GM12874 (cell line): ENCODE results near the gene ATP1A1.

Source experiments
- CTCF ChIP-seq: IDR thresholded peaks from 2 replicates; pipeline ENCODE4 v1.5.1; 2011; ENCODE audit warnings: low read depth, mild to moderate bottlenecking, control low read depth, low read length, moderate library complexity; ENCODE audit not compliant: insufficient read depth

Gene ATP1A1

GRCh38 chr1:116388122-116388521 lies 15.1 kb downstream of the ATP1A1 start:
- TF ChIP-seq CTCF, result no peak

GRCh38 chr1:116389013-116389412 lies 16.0 kb downstream of the ATP1A1 start:
- TF ChIP-seq CTCF, result no peak

- no peak for TF ChIP-seq CTCF
Observed at GRCh38 chr1:116389686-116390085, 16.6 kb downstream of the ATP1A1 start.

- TF ChIP-seq CTCF, result no peak
Observed at GRCh38 chr1:116390195-116390594, 17.2 kb downstream of the ATP1A1 start.

GRCh38 chr1:116391185-116391584 lies 18.1 kb downstream of the ATP1A1 start:
- no peak for TF ChIP-seq CTCF

- TF ChIP-seq CTCF, result no peak
Observed at GRCh38 chr1:116392717-116393404, 19.8 kb downstream of the ATP1A1 start.

- no peak for TF ChIP-seq CTCF
Observed at GRCh38 chr1:116393792-116394191, 20.7 kb downstream of the ATP1A1 start.
